HepG2 (cell line): ENCODE results near the gene RIPOR1. TPM values are rescaled to one million over a fixed set of nuclear protein-coding genes. Genes with fewer than 3 reads are reported as not detected.
A peak's percentile ranks its signal among the peaks of the same experiment; 100 is the strongest.

Experiments
- AGO2 ChIP-seq: fragments of 200-400 bp; formaldehyde crosslinking; optimal IDR thresholded peaks from 2 replicates; pipeline ENCODE3; 2017; ENCODE audit warnings: mild to moderate bottlenecking, low read depth, low read length, moderate library complexity
- ESRRA ChIP-seq: sonication (generic); formaldehyde crosslinking; IDR thresholded peaks from 2 replicates; pipeline ENCODE4 v1.5.1; 2020; ENCODE audit warnings: mild to moderate bottlenecking, low read depth, missing genetic modification reagents
- ZBTB39 ChIP-seq: sonication (generic); formaldehyde crosslinking; IDR thresholded peaks from 2 replicates; pipeline ENCODE4 v1.5.0; 2020; ENCODE audit warnings: missing genetic modification reagents
- ZFP36L2 ChIP-seq: sonication (generic); formaldehyde crosslinking; IDR thresholded peaks from 2 replicates; pipeline ENCODE4 v1.4.0; 2020; ENCODE audit warnings: missing genetic modification reagents
- ZNF224 ChIP-seq: sonication (generic); formaldehyde crosslinking; IDR thresholded peaks from 2 replicates; pipeline ENCODE4 v1.5.0; 2020; ENCODE audit warnings: mild to moderate bottlenecking, missing genetic modification reagents
- ZNF263 ChIP-seq: sonication (generic); formaldehyde crosslinking; IDR thresholded peaks from 2 replicates; pipeline ENCODE4 v1.4.0; 2020; ENCODE audit warnings: missing genetic modification reagents
- ZNF292 ChIP-seq: sonication (generic); formaldehyde crosslinking; IDR thresholded peaks from 2 replicates; pipeline ENCODE4 v1.8.1; 2022; ENCODE audit warnings: mild to moderate bottlenecking, low read depth, missing genetic modification reagents, borderline replicate concordance
- ZNF362 ChIP-seq: sonication (generic); formaldehyde crosslinking; IDR thresholded peaks from 2 replicates; pipeline ENCODE4 v1.4.0; 2020; ENCODE audit warnings: missing genetic modification reagents, mild to moderate bottlenecking, borderline replicate concordance
- ZNF430 ChIP-seq: sonication (generic); formaldehyde crosslinking; IDR thresholded peaks from 2 replicates; pipeline ENCODE4 v1.9.0; 2021; ENCODE audit warnings: mild to moderate bottlenecking, missing genetic modification reagents
- polyA plus RNA-seq, 8 experiments: library from polyadenylated mRNA; depleted of rRNA in 3 of 8; stranded (reverse) in 7 of 8; unstranded in 1 of 8; fragments of >200 nt; fragmentation: Illumina TruSeq in 4 of 8; extraction: Trizol in 4 of 8; gene quantifications; 2 replicates each; pipeline versions ENCODE4 v1.2.1 to v1.2.3, GENCODE V29; 2011 to 2016; ENCODE audit warnings: low read depth in 4 of 8, missing spikeins in 1 of 8, mixed read lengths in 1 of 8; ENCODE audit not compliant: insufficient read depth in 1 of 8
- total RNA-seq, 5 experiments: library from RNA; depleted of rRNA; stranded (reverse); fragments of >200 nt; fragmentation: Illumina TruSeq; extraction: Trizol; gene quantifications; 2 replicates each; pipeline ENCODE4 v1.2.3, GENCODE V29; 2016; ENCODE audit warnings: low read depth in 1 of 5

RIPOR1 gene
- total and polyA plus RNA-seq, 2 of the 13 experiments (the other 11 are each of a cell fraction or from before 2014, with no cell fraction given) = 4.6 to 8.1 TPM

DNA sequence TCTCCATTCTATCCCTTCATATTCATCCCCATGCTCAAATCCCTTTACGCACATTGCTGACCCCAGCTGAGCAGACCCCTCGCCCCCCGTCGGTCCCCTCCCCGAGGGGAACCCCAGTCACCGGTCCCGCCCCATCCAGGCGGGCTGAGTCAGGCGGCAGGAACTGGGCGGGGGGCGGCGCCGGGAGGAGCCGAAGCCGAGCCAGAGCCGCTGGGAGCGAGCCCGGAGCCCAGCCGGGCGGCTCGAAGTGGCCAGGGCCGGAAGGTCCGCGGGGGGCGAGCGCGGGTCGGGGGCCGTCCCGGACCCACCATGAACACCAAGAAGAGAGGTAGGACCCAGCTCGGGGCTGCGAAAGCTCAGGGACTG is 8.6 kb downstream of the RIPOR1 start (continued):
- 0 out of 2 replicates have a peak, but pooled peaks have one; percentile 25 for TF ChIP-seq ZNF430
- 0 out of 2 replicates have a peak, but pooled peaks have one; percentile 60 for TF ChIP-seq ZBTB39 (CRISPR knock-in tag)
- no peak for TF ChIP-seq ZNF224 (CRISPR knock-in tag)
- TF ChIP-seq ZNF263 = 0 out of 2 replicates have a peak, but pooled peaks have one; percentile 15
- TF ChIP-seq ZFP36L2 (CRISPR knock-in tag) = no peak
- no peak for TF ChIP-seq ZNF292
- TF ChIP-seq ESRRA (CRISPR knock-in tag) = no peak
- TF ChIP-seq AGO2 = peak; percentile 53
- no peak for TF ChIP-seq ZNF362 (CRISPR knock-in tag)
